D721Med (cell line): ENCODE measurements around the gene PEX16.
"Not testable (repeated sequence)": the region's sequence is repeated elsewhere in the genome, so short reads cannot be mapped to it uniquely, and the experiment has no call there.

Source experiments
- DNase-seq: peaks from one replicate; pipeline ENCODE4 v3.0.0; 2011; ENCODE audit warnings: low spot score; ENCODE audit not compliant: insufficient read length
- FAIRE-seq: peaks from 2 replicates; lab custom pipeline; 2011; peaks lifted over from hg19 to GRCh38; lab: Jason Lieb, UNC
- TF ChIP-seq, protein P1 (sequence below): IDR thresholded peaks from 2 replicates; pipeline ENCODE4 v1.5.1; 2012; ENCODE audit warnings: mild to moderate bottlenecking, control low read depth; ENCODE audit not compliant: insufficient read depth; ENCODE audit errors: missing control alignments

Gene PEX16

GRCh38 chr11:45900916-45901617 is 16.6 kb downstream of the PEX16 start:
- no peak for FAIRE-seq
- TF ChIP-seq, protein P1, sequence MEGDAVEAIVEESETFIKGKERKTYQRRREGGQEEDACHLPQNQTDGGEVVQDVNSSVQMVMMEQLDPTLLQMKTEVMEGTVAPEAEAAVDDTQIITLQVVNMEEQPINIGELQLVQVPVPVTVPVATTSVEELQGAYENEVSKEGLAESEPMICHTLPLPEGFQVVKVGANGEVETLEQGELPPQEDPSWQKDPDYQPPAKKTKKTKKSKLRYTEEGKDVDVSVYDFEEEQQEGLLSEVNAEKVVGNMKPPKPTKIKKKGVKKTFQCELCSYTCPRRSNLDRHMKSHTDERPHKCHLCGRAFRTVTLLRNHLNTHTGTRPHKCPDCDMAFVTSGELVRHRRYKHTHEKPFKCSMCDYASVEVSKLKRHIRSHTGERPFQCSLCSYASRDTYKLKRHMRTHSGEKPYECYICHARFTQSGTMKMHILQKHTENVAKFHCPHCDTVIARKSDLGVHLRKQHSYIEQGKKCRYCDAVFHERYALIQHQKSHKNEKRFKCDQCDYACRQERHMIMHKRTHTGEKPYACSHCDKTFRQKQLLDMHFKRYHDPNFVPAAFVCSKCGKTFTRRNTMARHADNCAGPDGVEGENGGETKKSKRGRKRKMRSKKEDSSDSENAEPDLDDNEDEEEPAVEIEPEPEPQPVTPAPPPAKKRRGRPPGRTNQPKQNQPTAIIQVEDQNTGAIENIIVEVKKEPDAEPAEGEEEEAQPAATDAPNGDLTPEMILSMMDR = no peak
- no peak for DNase-seq

- DNase-seq, FAIRE-seq: not testable (repeated sequence)
Observed at GRCh38 chr11:45900175-45900800, 17.4 kb downstream of the PEX16 start.

GRCh38 chr11:45899448-45900174 is 18.1 kb downstream of the PEX16 start:
- TF ChIP-seq, protein P1 = no peak
- peak; percentile 88 for DNase-seq
- FAIRE-seq = no peak

DNA sequence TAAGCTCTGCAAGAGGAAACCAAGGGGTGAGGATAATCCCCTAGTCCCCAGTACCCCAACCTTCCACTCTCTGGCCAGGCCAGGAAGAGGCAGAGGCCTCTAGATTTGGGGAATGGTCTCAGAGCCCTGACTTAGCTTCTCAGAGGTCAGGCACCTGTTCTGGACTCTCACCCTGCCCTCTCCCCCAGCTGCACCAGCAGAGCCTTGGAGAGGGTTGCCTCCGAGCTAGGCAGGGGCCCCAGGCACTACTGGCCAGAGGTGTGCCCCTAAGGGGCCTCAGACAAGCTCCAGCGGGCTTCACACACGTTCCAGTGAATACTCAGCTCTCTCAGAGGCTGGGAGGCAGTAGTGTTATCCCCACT is 18.6 kb downstream of the PEX16 start:
- FAIRE-seq = no peak
- no peak for DNase-seq
- TF ChIP-seq, protein P1 = no peak

DNA sequence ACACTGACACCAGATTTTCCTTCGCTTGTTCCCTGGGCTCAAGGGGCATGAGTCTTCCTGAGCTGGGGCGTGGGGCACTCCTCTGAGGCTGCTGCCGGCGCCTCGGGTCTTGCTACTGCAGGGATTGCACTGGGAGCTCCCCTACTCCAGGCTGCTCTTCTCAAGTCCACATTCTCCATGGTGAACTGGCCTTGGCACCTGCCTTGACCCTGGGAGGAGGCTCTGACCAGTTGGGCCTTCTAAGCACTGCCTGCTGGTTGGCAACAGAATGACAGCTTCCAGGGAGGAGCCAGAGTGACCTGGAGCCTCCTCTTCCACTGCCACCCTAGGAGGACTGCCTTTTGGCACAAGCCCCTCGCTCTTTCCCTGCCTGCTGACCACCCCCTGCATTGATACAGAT is 20.1 kb downstream of the PEX16 start:
- FAIRE-seq = no peak
- TF ChIP-seq, protein P1 = no peak
- no peak for DNase-seq

DNA sequence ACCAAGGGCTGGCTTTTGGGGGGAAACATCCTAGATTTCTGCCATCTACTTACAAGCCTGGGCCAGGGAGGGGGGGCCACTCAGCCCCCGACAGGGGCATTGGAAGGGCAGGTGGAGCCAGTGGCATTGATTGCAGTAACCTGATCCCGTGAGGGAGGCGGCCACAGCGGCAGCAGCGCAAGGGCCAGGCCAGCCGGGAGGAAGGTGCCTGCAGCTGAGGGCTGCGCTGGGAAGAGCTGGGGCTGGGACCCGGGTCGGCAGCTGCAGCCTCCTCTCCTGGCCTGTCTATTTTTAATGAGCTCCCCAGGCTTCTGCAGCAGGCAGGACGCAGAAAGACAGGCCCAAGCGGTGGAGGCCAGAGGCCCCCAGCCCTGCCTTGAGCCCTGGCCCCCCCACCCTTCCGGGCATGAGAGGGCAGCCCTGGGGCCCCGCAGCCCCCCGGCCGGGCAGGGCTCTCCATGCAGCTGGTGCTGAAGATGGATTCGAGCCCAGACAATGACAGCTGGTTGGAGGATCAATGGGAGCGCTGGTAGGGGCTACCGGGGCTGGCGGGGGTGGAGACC is 21.2 kb downstream of the PEX16 start:
- TF ChIP-seq, protein P1 = no peak
- FAIRE-seq (no peak), DNase-seq (no peak)

DNA sequence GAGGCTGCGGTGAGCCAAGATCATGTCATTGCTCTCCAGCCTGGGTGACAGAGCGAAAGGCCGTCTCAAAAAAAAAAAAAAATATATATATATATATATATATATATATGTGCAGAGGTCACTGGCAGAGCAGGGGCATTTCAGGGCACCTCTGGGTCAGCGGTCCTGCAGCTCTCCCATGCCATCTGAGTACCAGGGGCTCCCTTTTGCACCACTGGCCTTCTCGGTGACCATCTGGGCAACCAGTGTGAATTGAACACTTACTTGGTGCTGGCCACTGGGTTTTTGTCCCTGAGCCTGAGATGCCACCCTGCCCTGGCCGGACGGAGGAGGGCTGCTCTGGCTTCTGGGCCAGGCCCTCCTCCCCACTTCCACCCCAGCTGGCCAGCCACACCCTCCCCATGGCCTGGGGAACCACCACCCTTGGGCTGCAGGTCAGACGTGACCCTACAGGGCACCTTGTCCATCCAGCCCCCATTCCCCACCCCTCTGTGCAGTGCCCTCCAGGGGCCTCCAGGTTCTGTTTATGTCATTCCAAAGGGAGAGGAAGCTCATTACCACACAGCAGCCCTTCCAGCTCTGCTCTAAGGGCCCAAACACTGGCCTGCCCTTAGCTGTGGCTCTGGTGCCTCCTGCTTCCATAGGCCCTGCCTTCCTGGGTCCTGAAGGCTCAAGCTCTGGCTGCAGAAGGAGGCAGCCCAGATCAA is 22.0 kb downstream of the PEX16 start:
- FAIRE-seq = no peak
- DNase-seq = no peak
- TF ChIP-seq, protein P1 = no peak
